H9 (cell line): ENCODE results near the gene TMEM132D. TPM values are rescaled to one million over a fixed set of nuclear protein-coding genes. Genes with fewer than 3 reads are reported as not detected.

Experiments
- DNase-seq: peaks from one replicate; pipeline ENCODE4 v3.0.0-alpha.2; 2017
- H2AFZ ChIP-seq: one replicate; pipeline ENCODE4 v1.6.1; 2013; ENCODE audit warnings: mild to moderate bottlenecking, low read length, control low read depth, moderate library complexity
- H2AK5ac ChIP-seq: 2 replicates; pipeline ENCODE4 v1.6.1; 2013; ENCODE audit warnings: low read length, control low read depth, mixed read lengths; ENCODE audit not compliant: insufficient read length
- H2BK120ac ChIP-seq: one replicate; pipeline ENCODE4 v1.6.1; 2013; ENCODE audit warnings: low read depth, mild to moderate bottlenecking, low read length, control low read depth, inconsistent platforms; ENCODE audit not compliant: poor library complexity, severe bottlenecking
- H2BK12ac ChIP-seq: 2 replicates; pipeline ENCODE4 v1.6.1; 2013; ENCODE audit warnings: low read length, control low read depth, mixed read lengths, low read depth; ENCODE audit not compliant: insufficient read length
- H2BK15ac ChIP-seq: 2 replicates; pipeline ENCODE4 v1.6.1; 2013; ENCODE audit warnings: low read depth, low read length, control low read depth
- H2BK20ac ChIP-seq: one replicate; pipeline ENCODE4 v1.6.1; 2013; ENCODE audit warnings: low read depth, mild to moderate bottlenecking, low read length, control low read depth, inconsistent platforms; ENCODE audit not compliant: poor library complexity, severe bottlenecking
- H2BK5ac ChIP-seq: 2 replicates; pipeline ENCODE4 v1.6.1; 2013; ENCODE audit warnings: low read length, control low read depth, mixed read lengths; ENCODE audit not compliant: insufficient read length
- H3K14ac ChIP-seq: 2 replicates; pipeline ENCODE4 v1.6.1; 2013; ENCODE audit warnings: low read length, control low read depth; ENCODE audit not compliant: insufficient read depth
- H3K18ac ChIP-seq: 2 replicates; pipeline ENCODE4 v1.6.1; 2013; ENCODE audit warnings: low read depth, mild to moderate bottlenecking, mixed read lengths, low read length, control low read depth; ENCODE audit not compliant: insufficient read length
- H3K23ac ChIP-seq: 2 replicates; pipeline ENCODE4 v1.6.1; 2013; ENCODE audit warnings: low read length, control low read depth, mixed read lengths, low read depth; ENCODE audit not compliant: insufficient read length
- H3K23me2 ChIP-seq: 2 replicates; pipeline ENCODE4 v1.6.1; 2013; ENCODE audit warnings: low read depth, mild to moderate bottlenecking, mixed read lengths, low read length, control low read depth; ENCODE audit not compliant: insufficient read length, poor library complexity, severe bottlenecking
- H3K27ac ChIP-seq: 2 replicates; pipeline ENCODE4 v1.5.1; 2013; ENCODE audit warnings: low read length, control low read depth, mixed read lengths, low read depth; ENCODE audit not compliant: insufficient read length
- H3K27me3 ChIP-seq: 2 replicates; pipeline ENCODE4 v1.6.1; 2013; ENCODE audit warnings: low read length, control low read depth, inconsistent platforms; ENCODE audit not compliant: insufficient read depth
- H3K4ac ChIP-seq: 2 replicates; pipeline ENCODE4 v1.6.1; 2013; ENCODE audit warnings: low read depth, mild to moderate bottlenecking, control low read depth, inconsistent platforms, low read length, moderate library complexity
- H3K4me1 ChIP-seq: 2 replicates; pipeline ENCODE4 v1.6.1; 2013; ENCODE audit warnings: low read length, control low read depth, inconsistent platforms; ENCODE audit not compliant: insufficient read depth
- H3K4me2 ChIP-seq: 2 replicates; pipeline ENCODE4 v1.6.1; 2013; ENCODE audit warnings: low read length, control low read depth, mixed read lengths; ENCODE audit not compliant: insufficient read length, insufficient read depth
- H3K56ac ChIP-seq: 2 replicates; pipeline ENCODE4 v1.6.1; 2013; ENCODE audit warnings: low read depth, mild to moderate bottlenecking, mixed read lengths, low read length, control low read depth; ENCODE audit not compliant: insufficient read length
- H3K79me1 ChIP-seq: 2 replicates; pipeline ENCODE4 v1.6.1; 2013; ENCODE audit warnings: low read depth, mild to moderate bottlenecking, moderate library complexity, low read length, control low read depth, inconsistent platforms; ENCODE audit not compliant: insufficient read depth, poor library complexity, severe bottlenecking
- H3K79me2 ChIP-seq: 2 replicates; pipeline ENCODE4 v1.6.1; 2013; ENCODE audit warnings: low read length, control low read depth, inconsistent platforms; ENCODE audit not compliant: insufficient read depth
- H3K9ac ChIP-seq: 2 replicates; pipeline ENCODE4 v1.6.1; 2013; ENCODE audit warnings: low read length, control low read depth, mixed read lengths; ENCODE audit not compliant: insufficient read length; ENCODE audit errors: extremely low read depth
- H3K9me3 ChIP-seq: one replicate; pipeline ENCODE4 v1.6.1; 2013; ENCODE audit warnings: low read depth, low read length, inconsistent platforms; ENCODE audit not compliant: control insufficient read depth
- H3T11ph ChIP-seq: one replicate; pipeline ENCODE4 v1.6.1; 2013; ENCODE audit warnings: mild to moderate bottlenecking, low read length, control low read depth, inconsistent platforms
- H4K20me1 ChIP-seq: one replicate; pipeline ENCODE4 v1.6.1; 2013; ENCODE audit not compliant: control insufficient read depth, insufficient read length, insufficient read depth
- H4K5ac ChIP-seq: 2 replicates; pipeline ENCODE4 v1.6.1; 2013; ENCODE audit warnings: low read depth, mild to moderate bottlenecking, mixed read lengths, low read length, control low read depth; ENCODE audit not compliant: insufficient read length
- H4K8ac ChIP-seq: replicated peaks from 2 replicates; pipeline ENCODE4 v1.6.1; 2013; ENCODE audit warnings: low read length, control low read depth, mixed read lengths, low read depth; ENCODE audit not compliant: insufficient read length
- H4K91ac ChIP-seq: 2 replicates; pipeline ENCODE4 v1.6.1; 2013; ENCODE audit warnings: low read depth, mild to moderate bottlenecking, moderate library complexity, mixed read lengths, low read length, control low read depth; ENCODE audit not compliant: insufficient read length
- H3K27ac Mint-ChIP-seq, 3 experiments: 2 replicates in 2 of 3; 3 replicates in 1 of 3; pipeline ENCODE4 v1.8.0; 2020 to 2021; ENCODE audit warnings: mixed read lengths in 3 of 3, mild to moderate bottlenecking in 1 of 3, moderate library complexity in 1 of 3
- H3K27me3 Mint-ChIP-seq: 2 replicates; pipeline ENCODE4 v1.8.0; 2021; ENCODE audit warnings: low read depth, mild to moderate bottlenecking, moderate library complexity, mixed read lengths
- H3K36me3 Mint-ChIP-seq, 3 experiments: 2 replicates in 2 of 3; 3 replicates in 1 of 3; pipeline ENCODE4 v1.8.0; 2020 to 2021; ENCODE audit warnings: low read depth in 3 of 3, mixed read lengths in 3 of 3; ENCODE audit not compliant: insufficient read depth in 1 of 3
- H3K4me1 Mint-ChIP-seq, 2 experiments: 2 replicates each; pipeline ENCODE4 v1.8.0; 2020; ENCODE audit warnings: mixed read lengths in 2 of 2
- H3K4me3 Mint-ChIP-seq, 2 experiments: 2 replicates in 1 of 2; 3 replicates in 1 of 2; pipeline ENCODE4 v1.8.0; 2020 to 2021; ENCODE audit warnings: mild to moderate bottlenecking in 2 of 2, mixed read lengths in 2 of 2, moderate library complexity in 1 of 2
- H3K9me3 Mint-ChIP-seq, 2 experiments: 2 replicates in 1 of 2; 3 replicates in 1 of 2; pipeline ENCODE4 v1.8.0; 2020; ENCODE audit warnings: mild to moderate bottlenecking in 2 of 2, mixed read lengths in 2 of 2, moderate library complexity in 1 of 2
- CTCF ChIP-seq: fragments of 200-600 bp; sonication (generic); conservative IDR thresholded peaks from 3 replicates; pipeline ENCODE4 v1.8.0; 2021; ENCODE audit warnings: antibody characterized with exemption, mild to moderate bottlenecking
- WGBS: extraction: QIAGEN DNeasy Blood & Tissue Kit; methylation state at CpG from one replicate; pipeline ENCODE4 v1.1.7; 2013; ENCODE audit warnings: missing lambda C conversion rate, low lambda C conversion rate, mixed read lengths; ENCODE audit not compliant: insufficient read length; ENCODE audit errors: extremely low coverage; 5-methylcytosine and 5-hydroxymethylcytosine counted together
- total RNA-seq: library from RNA; stranded (reverse); gene quantifications from 2 replicates; pipeline ENCODE4 v1.2.1, GENCODE V29; 2021

TMEM132D gene
- total RNA-seq, 1 experiment from 2014 or later, result 6.1 TPM

- no peak overlapping the region for H3K23ac ChIP-seq
- H2BK20ac ChIP-seq, result no peak overlapping the region
- H3K23me2 ChIP-seq, result no peaks in the 10 kb centered on the region
- WGBS, result no CpG with 5 or more reads among the region's 3 CpGs
- H2AK5ac ChIP-seq, result no peak overlapping the region
- no peak overlapping the region for H3K14ac ChIP-seq
- H3K9ac ChIP-seq, result no peak overlapping the region
- DNase-seq, result no peak
- Mint-ChIP-seq H3K27me3 (no peaks in the 10 kb centered on the region; the same call in 1 of the 2 replicates), H3K4me3 (no peak overlapping the region), H3K4me1 (peaks cover 5 to 17% of the 10 kb centered on the region in 2 experiments), H3K9me3 (no peaks in the 10 kb centered on the region), H3K27ac (no peak overlapping the region), H3K36me3 (peaks cover 0 to 3% (median 0%) of the 10 kb centered on the region in 3 experiments; a peak in 1 of 7 replicates)
- no peak for TF ChIP-seq CTCF
- no peak overlapping the region for H3K27ac ChIP-seq
- H2BK5ac ChIP-seq, result no peak overlapping the region
- H2AFZ ChIP-seq, result no peak overlapping the region
- H3K27me3 ChIP-seq, result no peaks in the 10 kb centered on the region
- no peak overlapping the region for H3K18ac ChIP-seq
- H2BK15ac ChIP-seq, result no peak overlapping the region
- no peak overlapping the region for H2BK12ac ChIP-seq
- H4K20me1 ChIP-seq, result no peaks in the 10 kb centered on the region
- peaks cover 5% of the 10 kb centered on the region; the same call in 1 of the 2 replicates for H3K79me2 ChIP-seq
- no peak overlapping the region for H3K4me2 ChIP-seq
- no peak overlapping the region for H4K8ac ChIP-seq
- H3K79me1 ChIP-seq, result peaks cover 3% of the 10 kb centered on the region
- no peak overlapping the region for H4K5ac ChIP-seq
- H2BK120ac ChIP-seq, result no peak overlapping the region
- H3K4me1 ChIP-seq, result no peaks in the 10 kb centered on the region; the same call in 1 of the 2 replicates
- H3T11ph ChIP-seq, result no peak overlapping the region
- H3K4ac ChIP-seq, result no peak overlapping the region
- no peaks in the 10 kb centered on the region for H3K9me3 ChIP-seq
- no peak overlapping the region for H3K56ac ChIP-seq
- no peak overlapping the region for H4K91ac ChIP-seq
These were observed 153.4 kb downstream of the TMEM132D start for GRCh38 chr12:129750421-129750820.
